GM12801 (cell line): ENCODE data around the gene ARL8A.

Source experiments
- TF ChIP-seq, protein P1 (sequence below): IDR thresholded peaks from one replicate; pipeline ENCODE4 v1.5.1; 2011; ENCODE audit warnings: control low read depth; ENCODE audit not compliant: insufficient read length; ENCODE audit errors: extremely low read depth

The ARL8A gene

GRCh38 chr1:202179828-202180750 is 35.6 kb upstream of the ARL8A start:
- TF ChIP-seq, protein P1, sequence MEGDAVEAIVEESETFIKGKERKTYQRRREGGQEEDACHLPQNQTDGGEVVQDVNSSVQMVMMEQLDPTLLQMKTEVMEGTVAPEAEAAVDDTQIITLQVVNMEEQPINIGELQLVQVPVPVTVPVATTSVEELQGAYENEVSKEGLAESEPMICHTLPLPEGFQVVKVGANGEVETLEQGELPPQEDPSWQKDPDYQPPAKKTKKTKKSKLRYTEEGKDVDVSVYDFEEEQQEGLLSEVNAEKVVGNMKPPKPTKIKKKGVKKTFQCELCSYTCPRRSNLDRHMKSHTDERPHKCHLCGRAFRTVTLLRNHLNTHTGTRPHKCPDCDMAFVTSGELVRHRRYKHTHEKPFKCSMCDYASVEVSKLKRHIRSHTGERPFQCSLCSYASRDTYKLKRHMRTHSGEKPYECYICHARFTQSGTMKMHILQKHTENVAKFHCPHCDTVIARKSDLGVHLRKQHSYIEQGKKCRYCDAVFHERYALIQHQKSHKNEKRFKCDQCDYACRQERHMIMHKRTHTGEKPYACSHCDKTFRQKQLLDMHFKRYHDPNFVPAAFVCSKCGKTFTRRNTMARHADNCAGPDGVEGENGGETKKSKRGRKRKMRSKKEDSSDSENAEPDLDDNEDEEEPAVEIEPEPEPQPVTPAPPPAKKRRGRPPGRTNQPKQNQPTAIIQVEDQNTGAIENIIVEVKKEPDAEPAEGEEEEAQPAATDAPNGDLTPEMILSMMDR: no peak

DNA sequence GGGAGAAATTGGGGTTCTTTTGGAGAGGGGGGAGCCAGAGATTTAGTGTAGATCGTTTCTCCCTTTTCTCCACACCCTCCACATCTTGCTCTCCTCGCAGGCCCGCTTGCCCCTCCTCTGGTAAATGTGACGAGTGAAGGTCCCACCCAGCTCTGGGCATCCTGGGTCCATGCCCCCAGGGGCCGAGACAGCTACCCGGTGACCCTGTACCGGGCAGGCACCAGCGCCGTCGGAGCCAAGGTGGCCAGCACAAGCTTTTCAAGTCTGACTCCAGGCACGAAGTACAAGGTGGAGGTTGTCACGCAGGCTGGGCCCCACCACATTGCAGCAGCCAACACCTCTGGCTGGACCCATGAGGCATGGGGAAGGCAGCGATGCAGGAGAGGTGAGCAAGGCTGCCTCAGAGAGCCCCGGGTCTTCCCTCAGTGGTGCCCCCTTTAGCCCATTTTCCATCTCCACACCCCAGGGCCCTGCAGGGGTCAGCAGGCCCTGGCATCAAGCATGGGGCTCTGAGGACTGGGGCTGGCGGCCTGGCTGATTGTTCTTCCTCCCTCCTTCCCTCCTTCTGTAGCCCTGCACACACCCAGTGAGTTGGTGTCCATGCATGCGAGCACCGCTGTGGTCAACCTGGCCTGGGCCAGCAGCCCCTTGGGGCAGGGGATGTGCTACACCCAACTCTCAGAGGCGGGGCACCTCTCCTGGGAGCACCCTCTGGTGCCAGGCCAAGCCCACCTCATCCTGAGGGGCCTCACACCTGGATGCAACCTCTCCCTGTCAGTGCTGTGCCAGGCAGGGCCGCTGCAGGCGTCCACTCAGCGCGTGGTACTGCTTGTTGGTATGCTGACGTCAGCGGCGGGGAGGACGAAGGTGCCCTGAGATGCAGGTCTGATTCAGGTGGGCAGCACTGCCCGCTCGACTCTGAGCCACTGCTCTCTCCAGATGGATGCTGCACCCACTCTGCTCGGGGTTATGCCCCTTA is 32.7 kb upstream of the ARL8A start:
- TF ChIP-seq, protein P1: no peak

- TF ChIP-seq, protein P1: no peak
Measured at GRCh38 chr1:202173993-202174392, 29.5 kb upstream of the ARL8A start.

- TF ChIP-seq, protein P1: no peak
Measured at GRCh38 chr1:202172015-202172355, 27.4 kb upstream of the ARL8A start.

DNA sequence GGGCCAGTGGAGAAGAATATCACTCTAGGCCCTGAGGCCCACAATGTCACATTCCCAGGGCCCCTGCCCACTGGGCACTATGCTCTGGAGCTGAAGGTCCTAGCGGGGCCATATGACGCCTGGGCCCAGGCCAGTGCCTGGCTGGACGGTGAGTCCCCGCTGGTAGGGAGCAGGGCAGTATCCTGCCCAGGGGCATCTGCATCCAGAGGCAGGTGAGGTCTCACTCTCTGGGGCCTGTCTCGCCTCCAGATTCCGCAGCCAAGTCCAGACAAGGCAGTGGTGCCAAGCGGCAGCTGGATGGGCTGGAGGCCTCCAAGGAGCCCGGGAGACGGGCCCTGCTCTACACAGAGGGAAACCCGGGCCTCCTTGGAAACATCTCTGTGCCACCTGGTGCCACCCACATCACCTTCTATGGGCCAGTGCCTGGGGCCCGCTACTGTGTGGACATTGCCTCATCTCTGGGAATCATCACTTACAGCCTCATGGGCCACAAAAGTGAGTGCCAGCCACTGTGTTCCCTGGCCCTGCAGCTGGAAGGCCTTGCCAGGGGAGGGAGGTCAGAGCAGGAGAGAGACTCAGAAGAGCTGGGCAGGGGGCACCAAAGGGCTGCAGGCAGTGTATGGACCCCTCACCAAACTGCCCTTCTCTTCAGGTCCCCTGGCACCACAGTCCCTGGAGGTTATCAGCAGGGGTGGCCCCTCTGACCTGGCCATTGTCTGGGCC is 26.9 kb upstream of the ARL8A start:
- TF ChIP-seq, protein P1: no peak

DNA sequence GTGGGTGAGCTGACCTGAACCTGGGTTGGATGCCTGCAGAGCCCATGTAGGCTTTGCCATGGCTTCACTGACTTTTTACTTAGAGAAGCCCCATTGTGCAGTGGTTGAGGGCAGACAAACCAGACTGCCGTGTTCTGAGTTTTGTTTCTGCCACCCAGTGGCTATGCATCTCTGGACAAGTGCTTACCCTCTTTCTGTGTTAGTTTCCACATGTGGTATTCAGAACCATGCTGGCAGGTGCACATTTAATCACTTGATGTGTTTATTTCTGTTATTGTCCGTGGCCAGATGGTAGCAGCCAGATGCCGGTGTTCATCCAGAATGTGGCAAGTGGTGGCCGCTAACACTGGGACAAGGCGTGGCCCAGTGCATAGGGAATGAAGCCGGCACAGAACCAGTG is 26.2 kb upstream of the ARL8A start:
- TF ChIP-seq, protein P1: no peak
